Loucy (cell line): Measurements from ENCODE around the gene C16orf74.

Experiments
- H2AFZ ChIP-seq: fragments of 200-600 bp; sonication (generic); 2 replicates; pipeline ENCODE4 v1.6.0; 2016; ENCODE audit warnings: antibody characterized with exemption, mild to moderate bottlenecking, low read length, moderate library complexity
- H3F3A ChIP-seq: fragments of 200-600 bp; 2 replicates; pipeline ENCODE4 v1.6.0; 2016; ENCODE audit warnings: antibody characterized with exemption, low read depth, mild to moderate bottlenecking
- H3K27me3 ChIP-seq: fragments of 200-600 bp; sonication (generic); 2 replicates; pipeline ENCODE4 v1.6.1; 2014; ENCODE audit warnings: low read length, mild to moderate bottlenecking; ENCODE audit not compliant: insufficient read depth, poor library complexity, severe bottlenecking
- H3K36me3 ChIP-seq: fragments of 200-600 bp; sonication (generic); 2 replicates; pipeline ENCODE4 v1.6.1; 2016; ENCODE audit warnings: low read length; ENCODE audit not compliant: insufficient read depth
- H3K4me1 ChIP-seq: fragments of 200-600 bp; sonication (generic); 2 replicates; pipeline ENCODE4 v1.5.1; 2014; ENCODE audit warnings: low read length, mild to moderate bottlenecking; ENCODE audit not compliant: insufficient read depth, poor library complexity, severe bottlenecking
- H3K4me2 ChIP-seq: fragments of 200-600 bp; sonication (generic); 2 replicates; pipeline ENCODE4 v1.6.0; 2014; ENCODE audit warnings: antibody characterized with exemption, low read length, low read depth, mild to moderate bottlenecking; ENCODE audit not compliant: poor library complexity, severe bottlenecking
- H3K4me3 ChIP-seq: fragments of 200-600 bp; sonication (generic); 2 replicates; pipeline ENCODE4 v1.5.1; 2014; ENCODE audit warnings: low read length, mild to moderate bottlenecking, mixed read lengths; ENCODE audit not compliant: poor library complexity, severe bottlenecking
- H3K79me2 ChIP-seq: fragments of 200-600 bp; sonication (generic); 2 replicates; pipeline ENCODE4 v1.6.1; 2014; ENCODE audit warnings: low read length; ENCODE audit not compliant: insufficient read depth
- H3K9ac ChIP-seq: fragments of 200-600 bp; sonication (generic); 2 replicates; pipeline ENCODE4 v1.6.0; 2014; ENCODE audit warnings: mild to moderate bottlenecking, low read depth, low read length, moderate library complexity; ENCODE audit not compliant: poor library complexity, severe bottlenecking
- H3K9me2 ChIP-seq: fragments of 200-600 bp; sonication (generic); replicated peaks from 2 replicates; pipeline ENCODE4 v1.6.1; 2016; ENCODE audit warnings: low read depth, low read length, mixed read lengths
- H3K9me3 ChIP-seq: fragments of 200-600 bp; sonication (generic); 2 replicates; pipeline ENCODE4 v1.6.1; 2014; ENCODE audit warnings: mild to moderate bottlenecking, antibody characterized with exemption, low read length, low read depth; ENCODE audit not compliant: insufficient read depth
- H4K20me1 ChIP-seq: fragments of 200-600 bp; sonication (generic); 2 replicates; pipeline ENCODE4 v1.6.0; 2014; ENCODE audit warnings: antibody characterized with exemption, low read length, mild to moderate bottlenecking; ENCODE audit not compliant: insufficient read depth, poor library complexity, severe bottlenecking
- CTCF ChIP-seq: fragments of 200-600 bp; sonication (generic); conservative IDR thresholded peaks from 2 replicates; pipeline ENCODE4 v1.5.1; 2014; ENCODE audit warnings: mild to moderate bottlenecking, antibody characterized with exemption, low read length
- EZH2phosphoT487 ChIP-seq: fragments of 200-600 bp; IDR thresholded peaks from 2 replicates; pipeline ENCODE4 v1.6.1; 2018; ENCODE audit warnings: antibody characterized with exemption, mild to moderate bottlenecking, moderate library complexity, borderline replicate concordance

The C16orf74 gene

GRCh38 chr16:85774136-85774535, 23.2 kb upstream of the C16orf74 start:
- Histone ChIP-seq H3K4me1 (no peaks in the 10 kb centered on the region), H3K4me2 (no peak overlapping the region), H3F3A (no peaks in the 10 kb centered on the region), H3K79me2 (no peaks in the 10 kb centered on the region), H3K27me3 (no peaks in the 10 kb centered on the region), H3K9me2 (no peaks in the 10 kb centered on the region), H3K9me3 (no peaks in the 10 kb centered on the region), H4K20me1 (no peaks in the 10 kb centered on the region), H3K36me3 (peaks cover 24% of the 10 kb centered on the region; the same call in 1 of the 2 replicates), H2AFZ (no peak overlapping the region), H3K4me3 (no peak overlapping the region), H3K9ac (no peak overlapping the region)
- TF ChIP-seq EZH2phosphoT487 (no peak), CTCF (no peak)

GRCh38 chr16:85773044-85773443, 22.1 kb upstream of the C16orf74 start:
- H4K20me1 ChIP-seq: no peaks in the 10 kb centered on the region
- H3K4me2 ChIP-seq: no peak overlapping the region
- no peak overlapping the region for H2AFZ ChIP-seq
- H3K36me3 ChIP-seq: peaks cover 13% of the 10 kb centered on the region; the same call in 1 of the 2 replicates
- no peaks in the 10 kb centered on the region for H3K27me3 ChIP-seq
- H3K4me1 ChIP-seq: no peaks in the 10 kb centered on the region
- no peaks in the 10 kb centered on the region for H3K9me2 ChIP-seq
- no peak for TF ChIP-seq EZH2phosphoT487
- no peak for TF ChIP-seq CTCF
- no peak overlapping the region for H3K4me3 ChIP-seq
- H3K79me2 ChIP-seq: no peaks in the 10 kb centered on the region
- H3K9me3 ChIP-seq: no peaks in the 10 kb centered on the region
- H3F3A ChIP-seq: no peaks in the 10 kb centered on the region
- no peak overlapping the region for H3K9ac ChIP-seq

- Histone ChIP-seq H3K36me3 (no peaks in the 10 kb centered on the region), H3K27me3 (no peaks in the 10 kb centered on the region), H3K9me2 (no peaks in the 10 kb centered on the region), H3F3A (no peaks in the 10 kb centered on the region), H4K20me1 (no peaks in the 10 kb centered on the region), H3K4me2 (no peak overlapping the region), H3K9ac (no peak overlapping the region), H2AFZ (no peak overlapping the region), H3K9me3 (no peaks in the 10 kb centered on the region), H3K4me3 (no peak overlapping the region), H3K4me1 (no peaks in the 10 kb centered on the region), H3K79me2 (no peaks in the 10 kb centered on the region)
- TF ChIP-seq CTCF (no peak), EZH2phosphoT487 (no peak)
Observed at GRCh38 chr16:85770741-85771140, 19.8 kb upstream of the C16orf74 start.
